Measurements from ENCODE around the gene ANKIB1.
"Not testable (repeated sequence)": the region's sequence is repeated elsewhere in the genome, so short reads cannot be mapped to it uniquely, and the experiment has no call there.

The ANKIB1 gene, protein sequence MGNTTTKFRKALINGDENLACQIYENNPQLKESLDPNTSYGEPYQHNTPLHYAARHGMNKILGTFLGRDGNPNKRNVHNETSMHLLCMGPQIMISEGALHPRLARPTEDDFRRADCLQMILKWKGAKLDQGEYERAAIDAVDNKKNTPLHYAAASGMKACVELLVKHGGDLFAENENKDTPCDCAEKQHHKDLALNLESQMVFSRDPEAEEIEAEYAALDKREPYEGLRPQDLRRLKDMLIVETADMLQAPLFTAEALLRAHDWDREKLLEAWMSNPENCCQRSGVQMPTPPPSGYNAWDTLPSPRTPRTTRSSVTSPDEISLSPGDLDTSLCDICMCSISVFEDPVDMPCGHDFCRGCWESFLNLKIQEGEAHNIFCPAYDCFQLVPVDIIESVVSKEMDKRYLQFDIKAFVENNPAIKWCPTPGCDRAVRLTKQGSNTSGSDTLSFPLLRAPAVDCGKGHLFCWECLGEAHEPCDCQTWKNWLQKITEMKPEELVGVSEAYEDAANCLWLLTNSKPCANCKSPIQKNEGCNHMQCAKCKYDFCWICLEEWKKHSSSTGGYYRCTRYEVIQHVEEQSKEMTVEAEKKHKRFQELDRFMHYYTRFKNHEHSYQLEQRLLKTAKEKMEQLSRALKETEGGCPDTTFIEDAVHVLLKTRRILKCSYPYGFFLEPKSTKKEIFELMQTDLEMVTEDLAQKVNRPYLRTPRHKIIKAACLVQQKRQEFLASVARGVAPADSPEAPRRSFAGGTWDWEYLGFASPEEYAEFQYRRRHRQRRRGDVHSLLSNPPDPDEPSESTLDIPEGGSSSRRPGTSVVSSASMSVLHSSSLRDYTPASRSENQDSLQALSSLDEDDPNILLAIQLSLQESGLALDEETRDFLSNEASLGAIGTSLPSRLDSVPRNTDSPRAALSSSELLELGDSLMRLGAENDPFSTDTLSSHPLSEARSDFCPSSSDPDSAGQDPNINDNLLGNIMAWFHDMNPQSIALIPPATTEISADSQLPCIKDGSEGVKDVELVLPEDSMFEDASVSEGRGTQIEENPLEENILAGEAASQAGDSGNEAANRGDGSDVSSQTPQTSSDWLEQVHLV

DNA sequence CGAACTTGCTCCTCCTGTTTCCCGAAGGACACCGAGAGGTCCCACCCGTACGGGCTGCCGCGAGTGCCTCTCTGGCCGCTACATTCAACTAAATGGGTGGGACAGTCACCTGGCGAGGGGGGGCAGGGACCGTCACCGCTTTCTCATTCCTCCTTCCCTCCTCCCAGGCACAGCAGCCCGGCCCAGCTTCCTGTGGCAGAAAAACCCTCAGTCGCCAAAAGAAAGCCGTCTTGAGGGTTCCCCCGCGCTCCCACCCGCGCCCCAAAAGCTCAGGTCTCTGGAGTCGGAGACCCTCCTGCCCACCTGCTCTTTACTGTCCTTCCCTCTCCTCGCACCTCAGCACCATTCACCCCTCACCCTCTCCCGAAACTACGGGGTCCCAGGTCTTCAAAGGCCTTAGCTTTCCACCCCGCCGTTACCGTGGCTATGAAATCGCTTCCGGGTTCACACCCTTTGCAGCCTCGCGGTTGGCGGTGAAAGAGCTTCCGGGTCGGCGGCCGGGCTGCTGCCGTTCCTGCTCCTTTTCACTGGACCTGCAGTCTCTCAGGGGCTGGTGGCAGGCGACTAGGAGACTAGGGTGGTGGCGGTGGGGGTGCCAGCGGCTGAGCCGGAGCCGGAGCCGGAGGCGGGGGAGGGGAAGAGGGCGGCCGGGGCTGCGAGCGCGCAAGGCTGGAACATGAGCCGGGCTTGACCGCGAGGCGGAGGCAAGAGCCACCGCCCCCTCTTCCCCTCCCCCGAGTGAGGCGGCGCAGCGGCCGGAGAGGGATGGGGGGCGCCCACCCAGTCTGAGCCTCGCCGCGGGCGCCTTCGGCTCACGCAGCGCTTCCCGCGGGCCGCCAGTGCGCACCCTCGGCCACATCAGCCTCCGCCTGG, at the start of gene ANKIB1, which contains the start of gene KRIT1:
Gene ANKIB1, plus strand, starts transcription at position 488 of the 873 bp plus-strand sequence. CDS start 49,005 bp downstream, outside the sequence.
Gene KRIT1, minus strand, starts transcription at position 428 of the 873 bp plus-strand sequence. CDS start 3,779 bp downstream, outside the sequence.
- DNase-seq = peak; percentile 83

DNA sequence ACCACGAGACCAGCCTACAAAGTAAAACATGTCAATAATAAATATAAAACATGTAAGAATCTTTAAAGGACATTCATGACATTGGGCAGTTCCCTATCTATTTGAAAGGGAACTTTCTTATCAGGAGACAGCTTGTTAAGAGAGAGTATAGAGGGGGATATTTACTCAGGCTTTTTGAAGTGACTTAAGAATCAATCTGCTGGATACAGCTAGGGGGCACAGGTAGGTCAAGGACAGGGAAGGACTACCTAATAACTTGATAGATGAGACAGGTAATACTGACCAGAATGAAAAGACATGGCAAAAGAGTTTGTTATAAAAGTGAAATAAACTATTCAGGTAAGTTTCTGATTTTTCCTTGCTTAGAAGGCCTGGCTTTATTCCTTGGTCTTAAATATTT, 45.0 kb upstream of the ANKIB1 start:
- DNase-seq = no peak

DNA sequence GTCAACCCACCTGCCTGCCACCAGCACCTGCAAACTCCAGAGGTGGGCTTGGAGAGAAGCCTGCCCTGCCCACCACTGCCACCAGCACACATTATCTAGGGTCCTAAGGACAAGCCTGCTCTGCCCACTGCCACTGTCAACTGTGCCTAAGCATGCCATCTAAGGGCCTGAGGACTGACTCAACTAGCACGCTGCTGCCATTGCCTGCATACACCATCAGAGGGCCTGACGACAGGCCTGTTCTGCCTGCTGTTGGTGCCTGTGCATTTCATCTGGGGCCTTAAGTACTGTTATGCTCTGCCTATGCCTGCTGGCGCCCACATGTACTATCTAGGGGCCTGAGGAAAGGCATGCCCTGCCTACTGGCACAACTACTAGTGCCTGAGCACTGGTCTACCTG, 39.8 kb upstream of the ANKIB1 start:
- no peak for DNase-seq

DNA sequence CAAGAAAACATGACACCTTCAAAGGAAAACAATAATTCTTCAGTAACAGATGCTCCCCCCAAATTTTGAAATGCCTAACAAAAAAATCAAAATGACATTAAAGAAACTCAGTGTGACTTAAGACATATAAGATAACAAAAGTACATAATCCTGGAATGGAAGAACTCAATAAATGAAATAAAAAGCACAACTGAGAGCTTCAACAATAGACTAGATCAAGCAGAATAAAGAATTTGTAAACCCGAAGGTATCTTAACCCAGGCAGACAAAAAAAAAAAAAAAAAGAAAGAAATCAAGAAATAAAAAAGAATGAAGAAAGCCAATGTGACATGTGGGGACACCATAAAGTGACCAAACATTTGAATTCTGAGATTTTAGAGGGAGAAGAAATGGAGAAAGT, 39.1 kb upstream of the ANKIB1 start:
- DNase-seq = no peak

DNA sequence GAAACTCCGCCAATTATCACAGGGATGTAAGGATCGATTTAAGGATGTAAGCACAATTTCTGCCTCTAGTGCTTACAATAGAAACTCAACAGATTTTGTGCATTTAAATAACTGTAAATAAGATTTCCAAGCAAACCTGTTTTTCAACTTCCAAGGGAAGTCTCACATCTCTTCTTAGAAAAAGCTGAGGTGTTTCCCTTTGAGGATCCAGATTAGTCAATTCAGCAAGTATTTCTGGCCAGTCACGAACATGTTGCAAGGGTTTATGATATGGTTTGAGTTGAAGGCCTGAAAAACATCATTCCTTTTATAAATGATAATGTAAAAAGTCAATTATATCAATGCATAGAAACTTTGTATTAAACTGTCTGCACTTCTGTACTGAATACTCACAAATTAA, 24.0 kb upstream of the ANKIB1 start:
- no peak for DNase-seq

DNA sequence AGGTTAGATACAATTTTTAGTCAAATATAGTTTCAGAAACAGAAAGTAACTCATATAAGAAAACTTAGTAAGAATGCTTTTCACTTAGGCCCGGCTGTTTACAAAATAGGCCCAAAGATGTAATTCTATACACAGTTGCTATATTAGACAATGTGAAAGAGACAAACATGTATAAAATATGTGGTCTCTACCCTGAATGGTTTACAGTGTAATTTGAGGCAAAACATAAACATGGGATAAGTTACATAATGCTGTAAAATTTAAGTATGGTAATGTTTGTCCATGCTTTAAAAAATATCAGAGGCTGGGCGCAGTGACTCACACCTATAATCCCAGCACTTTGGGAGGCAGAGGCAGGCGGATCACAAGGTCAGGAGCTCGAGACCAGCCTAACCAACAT, 18.8 kb upstream of the ANKIB1 start:
- DNase-seq = no peak

DNA sequence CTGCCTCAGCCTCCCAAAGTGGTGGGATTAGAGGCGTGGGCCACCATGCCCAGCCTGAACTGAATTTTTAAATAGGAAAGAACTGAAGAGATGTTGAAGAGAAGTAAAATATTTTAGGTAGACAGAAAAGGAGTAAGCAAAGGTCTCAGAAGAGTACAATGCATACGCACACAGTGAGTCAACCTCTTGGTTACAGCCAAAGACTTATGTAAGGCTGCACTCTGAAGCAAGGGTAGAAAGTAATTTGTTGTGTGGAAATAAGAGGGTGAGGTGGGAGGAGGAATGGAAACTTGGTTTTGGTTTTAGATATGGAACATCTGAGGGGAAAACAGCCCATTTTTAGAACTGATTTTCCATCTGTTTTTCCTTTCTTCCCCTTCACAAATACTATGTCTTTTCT, 17.7 kb upstream of the ANKIB1 start:
- DNase-seq = no peak

DNA sequence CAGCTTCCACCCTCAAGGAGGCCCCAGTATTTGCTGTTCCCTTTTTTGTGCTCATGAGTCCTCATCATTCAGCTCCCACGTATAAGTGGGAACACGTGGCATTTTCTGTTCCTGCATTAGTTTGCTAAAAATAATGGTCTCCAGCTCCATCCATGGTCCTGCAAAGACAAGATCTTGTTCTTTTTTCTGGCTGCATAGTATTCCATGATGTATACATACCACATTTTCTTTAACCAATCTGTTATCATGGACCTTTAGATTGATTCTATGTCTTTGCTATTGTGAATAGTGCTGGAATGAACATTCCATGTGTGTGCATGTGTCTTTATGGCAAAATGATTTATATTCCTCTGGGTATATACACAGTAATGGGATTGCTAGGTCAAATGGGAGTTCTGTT, 17.0 kb upstream of the ANKIB1 start:
- no peak for DNase-seq

DNA sequence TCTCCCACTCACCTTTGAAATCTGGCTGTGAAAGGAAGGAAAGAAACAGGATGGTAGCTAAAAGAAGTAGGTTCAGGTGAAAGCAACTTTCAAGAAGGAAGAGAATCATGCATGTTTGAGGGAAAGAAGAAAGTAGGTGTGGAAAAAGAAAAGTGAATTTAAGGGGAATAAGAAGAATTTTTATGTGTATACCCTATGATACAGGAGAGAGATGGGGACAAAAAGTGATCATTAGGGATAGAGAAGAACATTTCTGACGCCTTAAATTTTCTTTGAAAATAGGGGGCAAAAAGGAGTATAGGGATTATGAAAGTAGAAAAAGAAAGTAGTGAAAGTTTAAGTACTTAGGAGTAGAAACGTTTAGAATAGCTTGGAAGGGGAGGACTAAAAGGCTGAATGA, 15.2 kb upstream of the ANKIB1 start:
- DNase-seq = no peak

DNA sequence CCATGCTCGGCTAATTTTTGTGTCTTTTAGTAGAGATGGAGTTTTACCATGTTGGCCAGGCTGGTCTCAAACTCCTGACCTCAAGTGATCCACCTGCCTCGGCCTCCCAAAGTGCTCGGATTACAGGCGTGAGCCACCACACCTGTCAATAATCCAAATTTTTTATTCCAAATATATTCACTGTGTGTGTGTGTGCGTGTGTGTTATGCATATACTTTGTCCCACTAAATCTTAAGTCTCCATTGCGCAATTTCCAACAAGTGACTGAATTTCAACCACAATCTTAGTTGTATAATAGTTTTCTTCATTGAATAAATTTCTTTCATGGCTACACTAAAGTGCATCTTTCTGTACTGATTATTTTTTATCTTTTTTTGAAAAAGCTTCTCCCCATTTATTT, 2.8 kb upstream of the ANKIB1 start:
- DNase-seq = no peak

DNA sequence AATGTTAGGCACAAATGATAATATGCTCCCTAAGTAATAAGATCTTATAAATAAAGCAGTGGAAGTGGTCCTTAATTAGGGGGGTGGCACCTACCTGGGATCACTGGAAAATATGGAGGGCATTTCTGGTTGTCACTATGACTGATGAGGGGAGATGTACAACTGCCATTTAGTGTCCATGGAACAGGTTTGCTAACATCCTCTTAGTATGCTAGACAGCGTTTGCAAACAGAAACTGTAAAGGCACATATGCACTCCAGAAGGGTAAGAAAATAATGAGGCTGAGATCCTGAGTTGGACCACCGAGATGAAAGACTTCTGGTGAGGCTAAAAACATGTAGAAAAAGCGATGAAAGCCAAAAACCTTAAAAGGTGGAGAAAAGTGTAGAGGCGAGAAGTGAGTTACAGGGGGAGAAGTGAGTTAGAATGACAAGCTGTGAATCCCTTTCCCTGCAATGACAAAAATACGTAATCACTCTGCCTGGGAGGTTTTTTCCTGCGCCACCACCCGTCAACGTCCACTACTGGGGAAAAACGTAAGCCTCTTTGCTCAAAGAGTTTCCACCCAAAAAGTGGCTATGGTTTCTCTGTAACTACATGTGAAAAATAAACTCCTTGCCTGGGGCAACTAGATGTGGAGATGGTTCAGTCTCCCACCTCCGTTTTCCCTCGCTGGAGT, 827 bp upstream of the ANKIB1 start:
- no peak for DNase-seq

DNA sequence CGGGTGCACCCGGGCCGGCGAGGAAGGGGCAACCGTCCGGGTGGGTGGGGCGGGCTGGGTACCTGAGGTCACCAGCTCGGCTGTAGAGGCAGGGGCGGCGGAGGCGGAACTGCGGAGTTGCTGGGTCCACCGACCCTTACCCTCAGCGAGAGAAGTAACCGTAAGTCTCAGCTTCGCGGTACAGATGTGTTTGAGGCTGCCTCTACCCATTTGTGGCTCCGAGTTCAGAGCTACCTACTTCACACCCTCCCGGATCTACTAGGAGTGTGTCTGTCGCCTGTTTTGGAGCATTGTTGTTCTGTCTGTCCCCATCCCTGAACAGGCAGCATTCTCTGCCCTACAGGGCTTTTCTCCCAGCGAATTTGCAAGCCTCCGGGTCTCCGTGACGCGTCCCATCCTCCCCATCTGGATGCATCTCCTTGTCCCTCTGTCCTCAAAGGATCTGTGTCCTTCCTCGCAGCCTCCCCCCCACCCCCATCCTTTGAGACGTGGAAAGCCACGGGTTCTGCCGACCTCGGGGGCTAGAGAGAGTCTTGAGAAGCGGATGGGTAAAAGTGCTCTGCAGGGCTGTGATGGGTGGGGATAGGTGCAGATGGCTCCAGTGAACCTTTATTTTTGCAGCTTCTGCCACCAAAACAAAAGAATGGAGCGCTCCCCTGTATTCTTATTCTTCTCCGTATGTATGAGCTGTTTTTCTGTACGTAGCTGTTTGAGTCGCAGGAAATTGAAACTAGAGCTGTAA, 757 bp downstream of the ANKIB1 start:
- no peak for DNase-seq

DNA sequence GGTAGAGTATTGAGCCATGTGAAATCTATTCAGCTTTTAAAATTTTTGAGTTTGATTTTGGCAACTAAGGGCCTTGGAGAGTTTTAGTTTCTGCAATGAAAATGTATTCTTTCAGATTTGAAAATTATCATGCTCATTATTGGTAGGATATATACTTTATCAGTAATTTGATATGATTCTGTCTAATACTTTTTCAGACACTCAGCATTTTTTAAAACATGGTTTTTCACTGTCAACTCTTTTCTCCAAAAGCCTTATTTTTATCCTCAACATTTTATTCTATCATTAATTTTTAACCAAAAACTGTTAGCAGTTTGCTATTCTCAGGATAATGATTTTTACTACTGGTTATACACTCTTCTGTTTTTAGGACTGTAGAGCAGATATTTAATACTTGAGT, 4.8 kb downstream of the ANKIB1 start:
- DNase-seq = no peak

DNA sequence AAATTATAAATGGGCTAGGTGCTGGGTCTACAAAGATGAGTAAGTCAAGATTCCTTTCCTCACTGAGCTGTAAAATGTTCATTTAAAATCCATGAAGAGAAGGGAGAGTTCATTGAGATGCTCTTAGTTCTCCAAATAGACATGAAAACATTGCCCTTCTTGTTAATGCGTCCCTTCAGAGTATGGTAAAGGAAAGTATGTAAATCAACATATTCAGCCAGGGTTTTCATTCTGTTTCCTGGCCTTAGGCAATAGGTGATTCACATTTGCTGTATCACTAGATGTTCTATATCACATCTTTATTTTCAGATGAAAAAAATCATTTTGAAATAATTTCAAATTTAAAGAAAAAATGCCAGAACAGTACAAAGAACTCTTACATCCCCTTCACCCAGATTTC, 5.4 kb downstream of the ANKIB1 start:
- no peak for DNase-seq

DNA sequence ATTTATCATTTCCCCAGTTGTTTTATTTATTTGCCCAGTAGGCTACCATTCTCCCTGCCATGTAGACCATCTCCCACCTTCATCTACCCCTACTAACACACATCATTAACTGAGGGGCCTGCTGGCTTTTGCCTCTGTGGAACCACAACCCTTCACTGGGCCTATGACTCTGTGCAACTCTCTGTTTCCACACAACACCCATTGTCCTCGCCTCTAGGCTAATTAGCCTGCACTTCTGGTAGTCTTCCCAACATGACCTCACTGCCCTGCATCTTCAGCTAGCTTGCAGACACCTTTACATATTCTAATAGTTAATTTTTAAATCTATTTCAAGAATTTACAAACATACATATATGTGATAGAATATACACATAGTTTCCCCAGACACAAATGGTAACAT, 7.5 kb downstream of the ANKIB1 start:
- no peak for DNase-seq

DNA sequence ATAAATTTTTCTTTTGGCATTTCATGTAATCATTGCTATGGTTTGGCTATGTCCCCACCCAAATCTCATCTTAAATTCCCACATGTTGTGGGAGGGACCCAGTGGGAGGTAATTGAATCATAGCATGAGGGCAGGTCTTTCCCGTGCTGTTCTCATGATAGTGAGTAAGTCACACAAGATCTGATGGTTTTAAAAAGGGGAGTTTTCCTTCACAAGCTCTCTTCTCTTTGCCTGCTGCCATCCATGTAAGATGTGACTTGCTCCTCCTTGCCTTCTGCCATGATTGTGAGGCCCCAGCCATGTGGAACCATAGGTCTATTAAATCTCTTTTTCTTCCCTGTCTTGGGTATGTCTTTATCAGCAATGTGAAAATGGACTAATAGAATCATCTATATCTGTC, 9.0 kb downstream of the ANKIB1 start:
- DNase-seq = not testable (repeated sequence)

DNA sequence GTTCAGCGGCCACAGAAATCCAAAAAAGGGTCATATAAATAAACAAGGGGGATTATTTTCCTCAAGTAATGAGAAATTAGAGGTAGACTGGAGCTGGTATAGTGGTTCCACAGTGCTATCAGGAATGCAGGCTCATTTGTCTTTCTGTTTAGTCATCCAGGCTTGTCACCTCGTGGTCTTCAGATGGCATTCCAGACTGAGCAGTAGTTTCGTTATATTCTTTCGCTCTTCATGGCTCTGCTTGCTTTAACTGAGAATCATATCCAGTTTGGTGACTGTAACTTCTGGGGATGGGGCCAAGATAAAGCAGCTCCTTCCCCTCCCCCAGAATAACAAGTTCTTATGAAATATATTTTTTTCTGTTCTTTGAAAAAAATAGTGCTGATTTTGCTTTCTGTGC, 9.5 kb downstream of the ANKIB1 start:
- no peak for DNase-seq

DNA sequence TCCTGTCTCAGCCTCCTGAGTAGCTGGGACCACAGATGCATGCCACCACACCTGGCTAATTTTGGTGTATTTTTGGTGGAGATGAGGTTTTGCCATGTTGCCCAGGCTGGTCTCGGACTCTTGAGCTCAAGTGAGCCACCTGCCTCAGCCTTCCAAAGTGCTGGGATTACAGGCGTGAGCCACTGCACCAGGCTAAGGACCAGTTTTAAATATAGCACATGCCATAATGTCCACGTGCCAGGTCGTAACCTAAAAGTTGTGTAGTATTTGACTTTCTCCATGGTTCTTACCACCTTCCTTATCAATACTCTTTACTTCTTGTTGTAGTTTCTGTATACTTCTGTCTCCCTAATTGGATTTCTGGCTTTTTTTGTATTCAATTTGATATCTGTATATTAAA, 13.3 kb downstream of the ANKIB1 start:
- no peak for DNase-seq

DNA sequence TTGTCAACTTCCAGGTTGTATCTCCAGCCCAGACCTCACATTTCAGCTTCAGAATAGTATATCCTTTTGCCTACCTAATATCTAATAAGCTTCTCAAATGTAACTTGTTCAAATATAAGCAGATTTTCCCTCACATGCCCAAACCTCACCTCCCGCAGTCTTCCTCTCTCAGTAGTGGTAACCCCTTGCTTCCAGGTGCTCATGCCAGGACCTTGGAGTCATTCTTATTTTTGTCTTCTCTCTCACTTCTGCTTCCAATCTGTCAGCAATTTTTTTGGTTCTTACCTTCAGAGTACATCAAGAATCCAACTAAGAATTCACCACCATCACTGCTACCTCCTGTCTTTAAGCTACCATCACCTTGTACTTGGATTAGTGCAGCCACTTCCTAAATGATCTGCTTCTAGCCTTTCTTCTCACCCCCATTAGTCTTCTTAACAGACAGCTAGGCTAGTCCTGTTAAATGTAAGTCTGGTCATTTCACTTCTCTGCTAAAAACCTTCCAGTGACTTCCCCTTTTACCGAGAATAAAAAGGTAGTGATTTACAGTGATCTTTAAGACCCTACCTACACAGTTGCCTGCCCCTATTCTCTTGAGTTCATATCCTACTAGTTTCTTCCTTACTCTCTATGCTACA, 14.0 kb downstream of the ANKIB1 start:
- DNase-seq = no peak

DNA sequence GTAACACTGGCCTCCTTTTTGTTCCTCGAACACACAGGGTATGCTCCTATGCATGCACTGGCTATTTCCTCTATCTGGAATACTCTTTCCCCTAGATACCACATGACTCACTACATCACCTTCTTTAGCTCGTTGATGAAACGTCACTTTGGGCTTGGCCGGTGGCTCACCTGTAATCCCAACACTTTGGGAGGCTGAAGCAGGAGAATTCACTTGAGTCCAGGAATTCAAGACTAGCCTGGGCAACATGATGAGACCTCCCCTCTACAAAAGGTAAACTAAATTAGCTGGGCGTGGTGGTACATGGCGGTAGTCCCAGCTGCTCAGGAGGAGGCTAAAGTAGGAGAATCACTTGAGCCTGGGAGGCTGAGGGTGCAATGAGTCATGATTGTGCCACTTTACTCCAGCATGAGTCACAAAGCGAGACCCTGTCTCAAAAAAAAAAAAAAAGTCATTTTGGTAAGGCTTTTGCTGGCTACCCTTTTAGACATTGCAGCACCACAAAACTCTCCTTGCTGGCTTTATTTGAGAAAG, 14.5 kb downstream of the ANKIB1 start:
- DNase-seq = no peak

Data from SHP77 treated with DMSO at 0.1 percent for 48 hours (cell line).